GM13977 (cell line): ENCODE results near the gene IFNL3.
A peak's percentile ranks its signal among the peaks of the same experiment; 100 is the strongest.
"Not testable (repeated sequence)": the region's sequence is repeated elsewhere in the genome, so short reads cannot be mapped to it uniquely, and the experiment has no call there.

Experiments
- DNase-seq: peaks from one replicate; pipeline ENCODE4 v3.0.0; 2012; ENCODE audit warnings: low spot score
- CTCF ChIP-seq: IDR thresholded peaks from 2 replicates; pipeline ENCODE4 v1.5.1; 2012; ENCODE audit warnings: mild to moderate bottlenecking, control low read depth; ENCODE audit not compliant: insufficient read depth; ENCODE audit errors: extremely low read depth, missing control alignments
- in situ Hi-C: fragments of 300-500 bp; cut with MboI; formaldehyde crosslinking; loops from one replicate; pipeline ENCODE4 v1.12.0; 2022; ENCODE audit warnings: low sequenced_read_pairs, low pct_unique_long_range_greater_than_20kb, mixed read lengths, inconsistent platforms; ENCODE audit not compliant: unreplicated experiment

IFNL3 gene

GRCh38 chr19:39230096-39230764 lies 14.6 kb downstream of the IFNL3 start:
- in situ Hi-C loops = no loop called here
- DNase-seq = no peak
- TF ChIP-seq CTCF = no peak

- no peak for TF ChIP-seq CTCF
- no peak for DNase-seq
- in situ Hi-C loops = no loop called here
Measured at GRCh38 chr19:39224910-39225309, 19.9 kb downstream of the IFNL3 start.

GRCh38 chr19:39223703-39224279 lies 21.0 kb downstream of the IFNL3 start:
- in situ Hi-C loops = no loop called here
- peak; percentile 42 for DNase-seq
- no peak for TF ChIP-seq CTCF

- in situ Hi-C loops, DNase-seq: not testable (repeated sequence)
Measured at GRCh38 chr19:39219108-39219507, 25.7 kb downstream of the IFNL3 start.

GRCh38 chr19:39218230-39219007 lies 26.4 kb downstream of the IFNL3 start:
- TF ChIP-seq CTCF = no peak
- in situ Hi-C loops = no loop called here
- DNase-seq = no peak

GRCh38 chr19:39217094-39217493 lies 27.7 kb downstream of the IFNL3 start:
- in situ Hi-C loops = no loop called here
- TF ChIP-seq CTCF = no peak
- DNase-seq = no peak

GRCh38 chr19:39215323-39215722 lies 29.5 kb downstream of the IFNL3 start:
- DNase-seq, in situ Hi-C loops: not testable (repeated sequence)
